Panc1 (cell line): Measurements from ENCODE around the gene MAGI2. TPM values are rescaled to one million over a fixed set of nuclear protein-coding genes. Genes with fewer than 3 reads are reported as not detected.

Source experiments
- ATAC-seq: fragments of 200-7000 bp; cut with Tn5 transposase; 2 replicates; pipeline ENCODE4 v1.9.1; 2020; ENCODE audit warnings: mild to moderate bottlenecking, moderate library complexity
- BruUV-seq: library from RNA; stranded (reverse); fragments of 400-500 nt; replicated peaks from 2 replicates; lab custom pipeline; 2021; lab: Mats Ljungman, UMichigan
- CTCF ChIA-PET: fragments of 300-600 bp; sonication (Branson Sonifier 250); formaldehyde crosslinking; loops from one replicate; lab custom pipeline; 2022; ENCODE audit warnings: antibody characterized with exemption; lab: Charles Lee
- POLR2A ChIA-PET: fragments of 300-600 bp; sonication (Branson Sonifier 250); formaldehyde crosslinking; loops from one replicate; lab custom pipeline; 2022; ENCODE audit warnings: antibody characterized with exemption; lab: Charles Lee
- DNase-seq: peaks from one replicate; pipeline ENCODE4 v3.0.0-alpha.2; 2010; ENCODE audit warnings: low read depth, low spot score
- H3K27ac ChIP-seq: 2 replicates; pipeline ENCODE4 v1.5.1; 2011; ENCODE audit warnings: mild to moderate bottlenecking, low read length, inconsistent platforms
- H3K27me3 ChIP-seq: fragments of 200-500 bp; sonication (Bioruptor generic); 2 replicates; pipeline ENCODE4 v1.6.0; 2014; ENCODE audit warnings: low read length, inconsistent platforms; ENCODE audit not compliant: control insufficient read depth, insufficient read depth
- H3K36me3 ChIP-seq: fragments of 200-500 bp; sonication (Bioruptor generic); 2 replicates; pipeline ENCODE4 v1.5.1; 2014; ENCODE audit warnings: inconsistent platforms, mild to moderate bottlenecking, low read length, moderate library complexity; ENCODE audit not compliant: control insufficient read depth, insufficient read depth
- H3K4me1 ChIP-seq: 2 replicates; pipeline ENCODE4 v1.5.1; 2011; ENCODE audit warnings: inconsistent platforms, mild to moderate bottlenecking, low read length, moderate library complexity; ENCODE audit not compliant: control insufficient read depth, insufficient read depth
- H3K4me3 ChIP-seq, 2 experiments: 2 replicates each; pipeline ENCODE4 v1.5.1; 2011 to 2012; ENCODE audit warnings: low read depth in 2 of 2, low read length in 2 of 2, mild to moderate bottlenecking in 2 of 2, inconsistent platforms in 1 of 2, moderate library complexity in 1 of 2
- H3K9me3 ChIP-seq: fragments of 200-500 bp; sonication (Bioruptor generic); 2 replicates; pipeline ENCODE4 v1.5.1; 2014; ENCODE audit warnings: low read depth, mild to moderate bottlenecking, inconsistent platforms, low read length, moderate library complexity; ENCODE audit not compliant: control insufficient read depth, insufficient read depth
- POLR2AphosphoS5 ChIP-seq: IDR thresholded peaks from 2 replicates; pipeline ENCODE4 v1.6.1; 2012; ENCODE audit warnings: mild to moderate bottlenecking, low read depth, low read length, moderate library complexity
- REST ChIP-seq, 2 experiments: IDR thresholded peaks; 2 replicates each; pipeline ENCODE4 v1.6.1; 2011 to 2012; ENCODE audit warnings: low read depth in 2 of 2, control low read depth in 1 of 2, low read length in 1 of 2, mild to moderate bottlenecking in 1 of 2, moderate library complexity in 1 of 2; ENCODE audit not compliant: insufficient read depth in 1 of 2
- SIN3A ChIP-seq: IDR thresholded peaks from 2 replicates; pipeline ENCODE4 v1.6.1; 2012; ENCODE audit warnings: low read depth, mild to moderate bottlenecking, low read length, moderate library complexity, borderline replicate concordance; ENCODE audit not compliant: insufficient read depth
- TCF7L2 ChIP-seq: IDR thresholded peaks from 2 replicates; pipeline ENCODE4 v1.6.1; 2011; ENCODE audit warnings: mild to moderate bottlenecking, low read depth, low read length, inconsistent platforms
- in situ Hi-C: cut with HindIII; loops from 2 replicates; pipeline ENCODE4 v1.10.0; 2016; ENCODE audit warnings: low sequenced_read_pairs, low pct_unique_long_range_greater_than_20kb
- intact Hi-C: fragments of 100-400 bp; cut with micrococcal nuclease; formaldehyde crosslinking; loops from one replicate; pipeline ENCODE4 v1.10.0; 2022; ENCODE audit not compliant: unreplicated experiment
- total RNA-seq: library from RNA; stranded (reverse); gene quantifications from one replicate; pipeline ENCODE4 v1.2.1, GENCODE V29; 2021; ENCODE audit not compliant: unreplicated experiment
- TF ChIP-seq, protein P1 (sequence below): fragments of 450-650 bp; IDR thresholded peaks from 2 replicates; pipeline ENCODE4 v1.5.1; 2017; ENCODE audit warnings: mild to moderate bottlenecking

The MAGI2 gene
- total RNA-seq, 1 experiment from 2014 or later = 5.4 TPM

DNA sequence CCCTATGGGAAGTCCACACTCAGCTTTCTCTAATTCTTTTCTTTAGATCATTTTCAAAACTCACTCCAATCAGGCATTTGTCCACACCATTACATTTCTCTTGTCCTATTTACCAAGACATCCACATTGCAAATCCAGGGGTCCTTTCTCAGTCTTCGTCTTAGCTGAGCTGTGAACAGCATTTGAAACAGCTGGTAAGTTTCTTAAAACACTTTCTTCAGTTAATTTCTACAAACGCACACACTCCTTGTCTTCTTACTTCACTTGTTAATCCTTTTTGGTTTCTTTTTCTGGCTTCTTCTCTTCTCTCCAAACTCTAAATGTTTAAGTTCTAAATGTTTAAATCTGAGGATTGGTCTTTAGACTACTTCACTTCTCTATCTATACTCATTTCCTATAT, 885.6 kb downstream of the MAGI2 start:
- ATAC-seq = no peak
- in situ Hi-C loops = no loop called here

GRCh38 chr7:78565784-78566183, 887.7 kb downstream of the MAGI2 start:
- BruUV-seq = no TSS peak
- Histone ChIP-seq H3K4me1 (no peaks in the 10 kb centered on the region), H3K27ac (no peak overlapping the region), H3K9me3 (no peaks in the 10 kb centered on the region), H3K36me3 (no peaks in the 10 kb centered on the region), H3K4me3 (no peak overlapping the region), H3K27me3 (no peaks in the 10 kb centered on the region)
- no peak for TF ChIP-seq REST (IDR thresholded peaks at IDR 0.05; ENCODE audit: insufficient read depth in 1 of 2, low read depth in 2 of 2, low read length in 1 of 2)
- TF ChIP-seq, protein P1, sequence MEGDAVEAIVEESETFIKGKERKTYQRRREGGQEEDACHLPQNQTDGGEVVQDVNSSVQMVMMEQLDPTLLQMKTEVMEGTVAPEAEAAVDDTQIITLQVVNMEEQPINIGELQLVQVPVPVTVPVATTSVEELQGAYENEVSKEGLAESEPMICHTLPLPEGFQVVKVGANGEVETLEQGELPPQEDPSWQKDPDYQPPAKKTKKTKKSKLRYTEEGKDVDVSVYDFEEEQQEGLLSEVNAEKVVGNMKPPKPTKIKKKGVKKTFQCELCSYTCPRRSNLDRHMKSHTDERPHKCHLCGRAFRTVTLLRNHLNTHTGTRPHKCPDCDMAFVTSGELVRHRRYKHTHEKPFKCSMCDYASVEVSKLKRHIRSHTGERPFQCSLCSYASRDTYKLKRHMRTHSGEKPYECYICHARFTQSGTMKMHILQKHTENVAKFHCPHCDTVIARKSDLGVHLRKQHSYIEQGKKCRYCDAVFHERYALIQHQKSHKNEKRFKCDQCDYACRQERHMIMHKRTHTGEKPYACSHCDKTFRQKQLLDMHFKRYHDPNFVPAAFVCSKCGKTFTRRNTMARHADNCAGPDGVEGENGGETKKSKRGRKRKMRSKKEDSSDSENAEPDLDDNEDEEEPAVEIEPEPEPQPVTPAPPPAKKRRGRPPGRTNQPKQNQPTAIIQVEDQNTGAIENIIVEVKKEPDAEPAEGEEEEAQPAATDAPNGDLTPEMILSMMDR = no peak
- TF ChIP-seq POLR2AphosphoS5 = no peak
- TF ChIP-seq SIN3A = no peak
- TF ChIP-seq TCF7L2 = no peak
- no peak for DNase-seq
- ChIA-PET POLR2A (no interaction called here), CTCF (no interaction called here)
- intact Hi-C loops (no loop called here), in situ Hi-C loops (no loop called here)
- ATAC-seq = no peak

More for the DNA sequence above, 885.6 kb downstream of the MAGI2 start:
- Histone ChIP-seq H3K4me1 (no peaks in the 10 kb centered on the region), H3K4me3 (no peak overlapping the region), H3K27me3 (no peaks in the 10 kb centered on the region), H3K27ac (no peak overlapping the region), H3K36me3 (no peaks in the 10 kb centered on the region), H3K9me3 (no peaks in the 10 kb centered on the region)
- DNase-seq = no peak
- ChIA-PET CTCF (no interaction called here), POLR2A (no interaction called here)
- TF ChIP-seq REST (IDR thresholded peaks at IDR 0.05; ENCODE audit: insufficient read depth in 1 of 2, low read depth in 2 of 2, low read length in 1 of 2) = no peak
- no peak for TF ChIP-seq TCF7L2
- TF ChIP-seq POLR2AphosphoS5 = no peak
- TF ChIP-seq, protein P1 = no peak
- no peak for TF ChIP-seq SIN3A
- no TSS peak for BruUV-seq
- intact Hi-C loops = no loop called here
